ENCODE results near the gene ATP1B3. TPM values are rescaled to one million over a fixed set of nuclear protein-coding genes. Genes with fewer than 3 reads are reported as not detected.

Gene ATP1B3
- total and polyA plus RNA-seq, 10 of the 15 experiments (the other 5 are each of a cell fraction or from before 2014, with no cell fraction given): 41.4 to 200 (median 94.0) TPM

DNA sequence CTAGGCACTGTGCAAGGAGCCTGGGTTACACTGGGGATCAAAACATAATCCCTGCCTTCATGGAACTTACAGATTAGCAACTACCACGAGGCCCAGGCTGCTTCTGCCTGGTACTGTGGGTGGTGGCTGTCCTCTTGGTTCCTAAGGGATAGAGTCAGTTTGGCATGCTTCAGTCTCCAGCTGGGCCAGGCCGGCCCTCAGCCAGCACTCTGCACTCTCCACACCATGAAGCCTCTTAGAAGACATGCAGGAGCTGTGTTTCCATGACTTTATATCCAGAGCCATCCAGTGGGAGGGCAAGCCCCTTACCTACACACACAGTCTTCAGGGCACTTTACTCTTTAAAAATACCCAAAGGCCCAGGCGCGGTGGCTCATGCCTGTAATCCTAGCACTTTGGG, 54.4 kb downstream of the ATP1B3 start:
- ATAC-seq (no peak), FAIRE-seq (no peak), DNase-seq (ENCODE audit: low read depth, low spot score) (no peak)
- BruUV-seq (replicated peaks): no TSS peak
- Histone ChIP-seq H3K4me3 (no peak overlapping the region), H3K9ac (ENCODE audit: control insufficient read depth, insufficient read depth, low read length) (no peak overlapping the region), H3K4me2 (ENCODE audit: control insufficient read depth, insufficient read depth) (no peak overlapping the region), H3K79me2 (ENCODE audit: control insufficient read depth, insufficient read depth, low read length) (no peaks in the 10 kb centered on the region), H3K27ac (ENCODE audit: control insufficient read depth, insufficient read depth) (no peak overlapping the region), H4K20me1 (ENCODE audit: control insufficient read depth, insufficient read depth) (no peaks in the 10 kb centered on the region), H3K9me3 (replicated peaks; ENCODE audit: control insufficient read depth, insufficient read depth, low read length) (no peaks in the 10 kb centered on the region), H3K36me3 (ENCODE audit: control insufficient read depth in 2 of 2, insufficient read depth in 2 of 2, low read length in 1 of 2) (peaks cover under 1 to 5% of the 10 kb centered on the region in 2 experiments; a peak in 3 of 4 replicates), H2AFZ (ENCODE audit: control insufficient read depth, low read depth, low read length) (no peak overlapping the region), H3K27me3 (replicated peaks in 1 of 2; ENCODE audit: control insufficient read depth in 2 of 2, insufficient read depth in 2 of 2, low read length in 1 of 2) (no peaks in the 10 kb centered on the region), H3K4me1 (ENCODE audit: control insufficient read depth, insufficient read depth, low read length) (no peaks in the 10 kb centered on the region)
- 98% methylated on average over 3 of the region's 4 CpGs for WGBS (ENCODE audit: insufficient coverage, insufficient replicate concordance, low lambda C conversion rate, missing lambda C conversion rate)
- intact Hi-C loops (cut with micrococcal nuclease; ENCODE audit: unreplicated experiment) (no loop called here), in situ Hi-C loops (cut with MboI) (no loop called here)
- SMC1A ChIA-PET (ENCODE audit: uncharacterized antibody, unreplicated experiment): no interaction called here
- TF ChIP-seq, protein P1, sequence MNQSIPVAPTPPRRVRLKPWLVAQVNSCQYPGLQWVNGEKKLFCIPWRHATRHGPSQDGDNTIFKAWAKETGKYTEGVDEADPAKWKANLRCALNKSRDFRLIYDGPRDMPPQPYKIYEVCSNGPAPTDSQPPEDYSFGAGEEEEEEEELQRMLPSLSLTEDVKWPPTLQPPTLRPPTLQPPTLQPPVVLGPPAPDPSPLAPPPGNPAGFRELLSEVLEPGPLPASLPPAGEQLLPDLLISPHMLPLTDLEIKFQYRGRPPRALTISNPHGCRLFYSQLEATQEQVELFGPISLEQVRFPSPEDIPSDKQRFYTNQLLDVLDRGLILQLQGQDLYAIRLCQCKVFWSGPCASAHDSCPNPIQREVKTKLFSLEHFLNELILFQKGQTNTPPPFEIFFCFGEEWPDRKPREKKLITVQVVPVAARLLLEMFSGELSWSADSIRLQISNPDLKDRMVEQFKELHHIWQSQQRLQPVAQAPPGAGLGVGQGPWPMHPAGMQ (IDR thresholded peaks at IDR 0.05; ENCODE audit: borderline replicate concordance): no peak
- TF ChIP-seq CHD2 (IDR thresholded peaks at IDR 0.05; ENCODE audit: borderline replicate concordance, low read depth, low read length) (no peak), SIN3A (IDR thresholded peaks at IDR 0.05; ENCODE audit: low read depth, low read length) (no peak), HDAC2 (IDR thresholded peaks at IDR 0.05) (no peak), LARP7 (IDR thresholded peaks at IDR 0.05) (no peak), SP1 (IDR thresholded peaks at IDR 0.05; ENCODE audit: low read depth, low read length) (no peak), BCL11A (IDR thresholded peaks at IDR 0.05; ENCODE audit: low read depth, low read length) (no peak), CREM (IDR thresholded peaks at IDR 0.05; ENCODE audit: low read depth) (no peak), CBFB (IDR thresholded peaks at IDR 0.05; ENCODE audit: low read depth) (no peak), NR2C2 (IDR thresholded peaks at IDR 0.05; ENCODE audit: borderline replicate concordance, control insufficient read depth, insufficient read length, low read depth) (no peak), CBX5 (IDR thresholded peaks at IDR 0.05; ENCODE audit: low read depth) (no peak), TCF12 (IDR thresholded peaks at IDR 0.05; ENCODE audit: low read depth, low read length) (no peak), CHD1 (IDR thresholded peaks at IDR 0.05; ENCODE audit: low read depth, low read length) (no peak)
- TF ChIP-seq, protein P2, sequence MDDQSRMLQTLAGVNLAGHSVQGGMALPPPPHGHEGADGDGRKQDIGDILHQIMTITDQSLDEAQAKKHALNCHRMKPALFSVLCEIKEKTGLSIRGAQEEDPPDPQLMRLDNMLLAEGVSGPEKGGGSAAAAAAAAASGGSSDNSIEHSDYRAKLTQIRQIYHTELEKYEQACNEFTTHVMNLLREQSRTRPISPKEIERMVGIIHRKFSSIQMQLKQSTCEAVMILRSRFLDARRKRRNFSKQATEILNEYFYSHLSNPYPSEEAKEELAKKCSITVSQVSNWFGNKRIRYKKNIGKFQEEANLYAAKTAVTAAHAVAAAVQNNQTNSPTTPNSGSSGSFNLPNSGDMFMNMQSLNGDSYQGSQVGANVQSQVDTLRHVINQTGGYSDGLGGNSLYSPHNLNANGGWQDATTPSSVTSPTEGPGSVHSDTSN (IDR thresholded peaks at IDR 0.05; ENCODE audit: insufficient replicate concordance, low read depth, low read length): no peak
- TF ChIP-seq, protein P3, sequence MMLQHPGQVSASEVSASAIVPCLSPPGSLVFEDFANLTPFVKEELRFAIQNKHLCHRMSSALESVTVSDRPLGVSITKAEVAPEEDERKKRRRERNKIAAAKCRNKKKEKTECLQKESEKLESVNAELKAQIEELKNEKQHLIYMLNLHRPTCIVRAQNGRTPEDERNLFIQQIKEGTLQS (IDR thresholded peaks at IDR 0.05; ENCODE audit: borderline replicate concordance, extremely low read depth, low read depth, low read length): no peak
- RAD21 ChIA-PET (ENCODE audit: unreplicated experiment): no interaction called here
- CTCF ChIA-PET: no interaction called here
- POLR2A ChIA-PET: no interaction called here

Measured in GM12878 (cell line).